Small intestine (tissue), 7 donors: Measurements from ENCODE around the gene COL25A1. TPM values are rescaled to one million over a fixed set of nuclear protein-coding genes. Genes with fewer than 3 reads are reported as not detected.
"Not testable (repeated sequence)": the region's sequence is repeated elsewhere in the genome, so short reads cannot be mapped to it uniquely, and the experiment has no call there.

ENCODE experiments used
- DNase-seq, 2 donors: peaks; one replicate each; pipeline versions ENCODE4 v3.0.0 to v3.0.0-alpha.2; 2013
- FAIRE-seq: peaks from 2 replicates; lab custom pipeline; 2012; peaks lifted over from hg19 to GRCh38; lab: Jason Lieb, UNC
- H3K27ac ChIP-seq, 3 donors: one replicate each; pipeline ENCODE4 v1.5.1; 2013; ENCODE audit warnings: low read length in 2 of 3, mild to moderate bottlenecking in 2 of 3, control low read depth in 1 of 3, inconsistent platforms in 1 of 3, low read depth in 1 of 3, moderate library complexity in 1 of 3
- H3K27me3 ChIP-seq, 3 donors: one replicate each; pipeline ENCODE4 v1.6.1; 2013; ENCODE audit warnings: low read length in 3 of 3, inconsistent platforms in 1 of 3; ENCODE audit not compliant: control insufficient read depth in 3 of 3, insufficient read depth in 3 of 3
- H3K36me3 ChIP-seq, 3 donors: one replicate each; pipeline ENCODE4 v1.6.1; 2013; ENCODE audit warnings: low read length in 3 of 3, inconsistent platforms in 1 of 3, low read depth in 1 of 3, mild to moderate bottlenecking in 1 of 3, moderate library complexity in 1 of 3; ENCODE audit not compliant: control insufficient read depth in 3 of 3, insufficient read depth in 2 of 3
- H3K4me1 ChIP-seq, 3 donors: one replicate each; pipeline ENCODE4 v1.6.1; 2013; ENCODE audit warnings: low read length in 2 of 3, inconsistent platforms in 1 of 3, low read depth in 1 of 3, mild to moderate bottlenecking in 1 of 3, moderate library complexity in 1 of 3; ENCODE audit not compliant: control insufficient read depth in 3 of 3, insufficient read depth in 2 of 3
- H3K4me3 ChIP-seq, 3 donors: one replicate each; pipeline ENCODE4 v1.5.1; 2013; ENCODE audit warnings: low read length in 3 of 3, control low read depth in 1 of 3, inconsistent platforms in 1 of 3, low read depth in 1 of 3, mild to moderate bottlenecking in 1 of 3, moderate library complexity in 1 of 3
- H3K9me3 ChIP-seq, 2 donors: one replicate each; pipeline ENCODE4 v1.6.1; 2013; ENCODE audit warnings: low read depth in 1 of 2, low read length in 1 of 2; ENCODE audit not compliant: control insufficient read depth in 2 of 2, insufficient read depth in 1 of 2
- WGBS, 3 donors: extraction: QIAGEN DNeasy Blood & Tissue Kit; methylation state at CpG; one replicate each; pipeline ENCODE4 v1.1.7; 2013; 5-methylcytosine and 5-hydroxymethylcytosine counted together
- polyA plus RNA-seq, 4 donors: library from polyadenylated mRNA; stranded (reverse) in 3 of 4; unstranded in 1 of 4; fragments of 200-250 nt in 3 of 4; fragments of 120-200 nt in 1 of 4; gene quantifications; one replicate each; pipeline versions ENCODE4 v1.2.1 to v1.2.3, GENCODE V29; 2013
- donor health status: healthy with polysubstance abuse.
- donor health status: control.
- donor health status: control.
- donor health status: Bipolar disorder and iron deficiency.
- donor health status: healthy.

Gene COL25A1
- polyA plus RNA-seq, 4 donors: 0.24 to 6.2 (median 2.5) TPM

DNA sequence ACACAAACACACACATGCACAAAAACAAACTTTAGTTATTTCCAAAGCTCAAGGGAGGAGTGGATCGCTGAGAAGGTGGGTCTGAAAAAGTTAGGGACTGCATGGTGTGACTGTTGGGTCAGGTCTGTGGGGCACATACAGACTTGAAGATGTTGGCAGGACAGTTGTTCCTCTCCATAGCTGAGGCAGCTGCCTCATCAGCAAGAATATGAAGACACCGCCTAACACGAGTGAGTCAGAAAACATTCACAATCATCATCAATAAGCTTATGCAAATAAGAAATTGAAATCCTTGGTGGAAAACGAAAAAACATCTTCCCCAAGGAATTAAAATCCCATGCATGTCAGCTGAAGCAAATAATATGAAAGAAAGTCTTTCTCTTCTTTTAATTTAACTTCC lies 148.0 kb downstream of the COL25A1 start:
- no peak for FAIRE-seq

DNA sequence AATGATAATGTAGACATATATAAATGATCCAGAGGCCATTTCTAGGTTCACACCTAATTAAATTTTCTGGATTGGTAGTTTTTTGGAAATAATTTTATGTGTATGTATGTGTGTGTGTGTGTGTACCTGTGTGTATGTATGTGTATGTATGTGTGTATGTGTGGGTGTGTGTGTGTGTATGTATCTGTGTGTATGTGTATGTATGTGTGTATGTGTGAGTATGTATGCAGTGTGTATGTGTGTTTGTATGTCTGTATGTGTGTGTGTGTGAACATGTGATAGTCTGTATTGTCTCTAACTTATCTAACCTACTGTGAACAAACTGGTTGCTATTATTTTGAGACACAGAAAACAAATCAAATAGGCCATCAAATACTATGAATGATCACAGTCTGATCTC lies 152.6 kb downstream of the COL25A1 start:
- H3K36me3 ChIP-seq: no peaks in the 10 kb centered on the region
- H3K4me1 ChIP-seq: no peaks in the 10 kb centered on the region
- H3K27me3 ChIP-seq: peaks cover 0 to 2% (median 0%) of the 10 kb centered on the region in 3 donors
- DNase-seq (no peak), FAIRE-seq (no peak)
- no peaks in the 10 kb centered on the region for H3K9me3 ChIP-seq
- no peak overlapping the region for H3K27ac ChIP-seq
- no peak overlapping the region for H3K4me3 ChIP-seq

More for the DNA sequence above, 148.0 kb downstream of the COL25A1 start:
- no peak for DNase-seq
- Histone ChIP-seq H3K4me3 (no peak overlapping the region), H3K27me3 (peaks cover 0 to 2% (median 0%) of the 10 kb centered on the region in 3 donors), H3K4me1 (no peaks in the 10 kb centered on the region), H3K27ac (no peak overlapping the region), H3K9me3 (no peaks in the 10 kb centered on the region), H3K36me3 (no peaks in the 10 kb centered on the region)
- 73 to 75% (median 75%) methylated on average over 4 of the region's 4 CpGs for WGBS, 3 donors

DNA sequence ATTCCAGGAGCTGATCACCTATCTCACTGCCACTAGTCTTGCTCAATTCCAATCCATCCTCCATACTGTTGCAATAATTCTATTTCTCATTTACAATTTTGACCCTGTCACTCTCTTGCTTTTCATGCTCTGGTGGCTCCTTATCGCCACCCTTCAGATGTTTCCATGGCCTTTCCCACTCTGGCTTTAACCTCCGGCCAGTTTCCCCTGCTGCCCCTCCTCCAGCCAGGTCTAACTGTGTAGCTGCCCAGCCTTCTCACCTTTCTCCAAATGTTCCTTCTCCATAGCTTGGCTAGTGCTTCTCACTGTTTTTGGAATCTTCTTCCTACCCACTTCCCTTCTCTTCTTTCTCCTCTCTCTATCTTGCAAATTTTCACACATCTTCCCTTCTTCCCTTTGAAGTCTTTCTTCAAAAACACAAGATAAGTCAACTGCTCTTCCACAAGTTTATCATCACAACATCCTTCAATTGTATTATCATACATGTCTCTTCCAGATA lies 153.8 kb downstream of the COL25A1 start:
- no peaks in the 10 kb centered on the region for H3K36me3 ChIP-seq
- peaks cover 0 to 2% (median 0%) of the 10 kb centered on the region in 3 donors for H3K27me3 ChIP-seq
- H3K4me1 ChIP-seq: no peaks in the 10 kb centered on the region
- H3K9me3 ChIP-seq: no peaks in the 10 kb centered on the region
- FAIRE-seq (no peak), DNase-seq (no peak)
- H3K4me3 ChIP-seq: no peak overlapping the region
- 76 to 89% (median 77%) methylated on average over 2 of the region's 2 CpGs for WGBS, 3 donors
- H3K27ac ChIP-seq: no peak overlapping the region

DNA sequence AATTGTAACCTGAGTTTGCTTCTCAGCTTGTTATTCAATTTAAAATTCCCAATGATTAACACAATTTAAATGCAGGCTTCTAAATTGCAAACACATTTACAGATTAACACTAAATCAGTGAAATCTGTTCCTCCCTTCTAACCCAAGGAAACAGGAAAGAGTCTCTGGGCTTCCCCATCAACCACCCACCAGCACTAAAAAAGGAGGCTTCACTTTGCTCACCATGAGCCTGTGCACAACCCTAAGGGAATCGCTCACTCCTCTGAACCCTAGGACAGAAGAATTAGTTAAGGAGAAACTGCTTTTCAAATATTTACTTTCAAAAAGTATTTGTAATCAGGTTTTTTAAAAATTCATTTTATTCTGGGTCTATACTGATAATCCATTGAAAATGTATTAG lies 155.3 kb downstream of the COL25A1 start:
- H3K27ac ChIP-seq: no peak overlapping the region
- peaks cover 0 to 2% (median 0%) of the 10 kb centered on the region in 3 donors for H3K27me3 ChIP-seq
- WGBS, 3 donors: 60 to 77% (median 66%) methylated on average over 1 of the region's 1 CpG
- H3K4me1 ChIP-seq: no peaks in the 10 kb centered on the region
- no peaks in the 10 kb centered on the region for H3K9me3 ChIP-seq
- H3K4me3 ChIP-seq: no peak overlapping the region
- no peak for FAIRE-seq
- no peaks in the 10 kb centered on the region for H3K36me3 ChIP-seq
- no peak for DNase-seq

DNA sequence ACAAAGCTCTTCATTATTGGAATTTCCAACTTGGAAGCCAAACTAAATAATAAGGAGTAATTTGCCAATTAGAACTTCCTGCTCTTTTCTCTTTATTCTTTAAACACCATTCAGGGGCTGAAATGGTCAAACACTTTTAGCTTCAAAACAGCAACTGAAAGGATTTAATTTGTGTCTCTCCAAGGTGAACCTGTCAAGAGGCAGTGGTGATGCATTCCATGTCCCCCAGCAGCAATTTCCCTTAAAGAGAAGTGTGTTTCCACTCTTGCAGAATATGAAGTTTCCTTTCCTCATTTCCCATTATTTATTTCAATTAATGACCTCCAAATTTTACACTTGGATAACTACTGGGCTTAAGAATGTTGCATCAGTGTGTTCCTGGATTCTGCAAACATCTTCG lies 156.0 kb downstream of the COL25A1 start:
- 37 to 61% (median 39%) methylated on average over 1 of the region's 1 CpG for WGBS, 3 donors
- no peak for FAIRE-seq
- Histone ChIP-seq H3K27me3 (peaks cover 0 to 2% (median 0%) of the 10 kb centered on the region in 3 donors), H3K4me1 (no peaks in the 10 kb centered on the region), H3K27ac (no peak overlapping the region), H3K36me3 (no peaks in the 10 kb centered on the region), H3K9me3 (no peaks in the 10 kb centered on the region), H3K4me3 (no peak overlapping the region)
- DNase-seq: no peak

DNA sequence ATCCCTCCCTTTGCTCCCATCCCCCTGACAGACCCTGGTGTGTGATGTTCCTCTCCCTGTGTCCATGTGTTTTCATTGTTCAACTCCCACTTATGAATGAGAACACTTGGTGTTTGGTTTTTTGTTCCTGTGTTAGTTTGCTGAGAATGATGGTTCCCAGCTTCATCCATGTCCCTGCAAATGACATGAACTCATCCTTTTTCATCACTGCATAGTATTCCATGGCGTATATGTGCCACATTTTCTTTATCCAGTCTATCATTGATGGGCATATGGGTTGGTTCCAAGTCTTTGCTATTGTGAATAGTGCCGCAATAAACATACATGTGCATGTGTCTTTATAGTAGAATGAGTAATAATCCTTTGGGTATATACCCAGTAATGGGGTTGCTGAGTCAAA lies 164.3 kb downstream of the COL25A1 start:
- H3K27me3 ChIP-seq, H3K4me3 ChIP-seq, H3K36me3 ChIP-seq, FAIRE-seq, H3K27ac ChIP-seq, H3K4me1 ChIP-seq, H3K9me3 ChIP-seq, DNase-seq: not testable (repeated sequence)
- 83 to 91% (median 86%) methylated on average over 2 of the region's 2 CpGs for WGBS, 3 donors

DNA sequence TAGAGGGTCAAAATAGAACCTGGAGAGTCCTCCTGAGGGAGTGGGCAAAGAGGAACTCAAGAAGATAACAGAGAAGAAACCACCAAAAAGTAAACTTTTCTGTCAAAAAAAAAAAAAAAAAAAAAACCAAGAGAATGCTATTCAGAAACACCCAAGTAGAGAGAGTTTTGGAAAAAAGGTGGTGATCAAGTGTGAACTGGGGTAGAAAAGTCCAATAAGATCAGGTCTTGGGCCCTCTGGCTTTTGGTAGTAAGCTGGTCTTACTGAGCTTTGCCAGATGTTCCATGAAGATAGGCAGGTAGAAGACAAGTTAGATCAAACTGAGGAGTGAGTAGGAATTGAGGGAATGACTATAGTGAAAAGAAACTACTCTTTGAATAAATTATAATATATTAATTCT lies 167.5 kb downstream of the COL25A1 start:
- no peaks in the 10 kb centered on the region for H3K9me3 ChIP-seq
- H3K4me3 ChIP-seq: no peak overlapping the region
- FAIRE-seq: no peak
- H3K36me3 ChIP-seq: no peaks in the 10 kb centered on the region
- no peaks in the 10 kb centered on the region for H3K27me3 ChIP-seq
- H3K4me1 ChIP-seq: no peaks in the 10 kb centered on the region
- H3K27ac ChIP-seq: no peak overlapping the region
- DNase-seq: no peak

DNA sequence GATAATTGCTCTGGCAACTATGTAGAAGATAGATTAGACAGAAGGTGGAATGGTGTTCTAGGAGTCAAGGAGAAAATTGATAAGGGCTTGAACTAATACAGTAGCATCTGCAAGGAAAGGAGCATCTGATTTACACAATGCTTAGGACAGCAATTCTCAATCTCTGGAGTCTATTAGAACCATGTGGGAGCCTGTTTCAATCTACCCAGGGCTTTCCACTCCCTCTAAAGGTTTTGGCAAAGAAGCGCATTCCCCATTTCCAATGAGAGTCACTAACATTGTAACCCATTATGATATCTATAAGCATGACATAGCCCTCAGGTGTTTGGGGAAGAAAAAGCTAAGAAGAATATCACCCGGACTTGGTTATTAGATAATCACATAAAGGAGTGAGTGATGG lies 168.2 kb downstream of the COL25A1 start:
- WGBS, 3 donors: 90 to 94% (median 94%) methylated on average over 2 of the region's 2 CpGs
- DNase-seq: no peak
- H3K36me3 ChIP-seq: no peaks in the 10 kb centered on the region
- no peaks in the 10 kb centered on the region for H3K9me3 ChIP-seq
- no peak for FAIRE-seq
- H3K27me3 ChIP-seq: no peaks in the 10 kb centered on the region
- H3K4me3 ChIP-seq: no peak overlapping the region
- no peak overlapping the region for H3K27ac ChIP-seq
- H3K4me1 ChIP-seq: no peaks in the 10 kb centered on the region

DNA sequence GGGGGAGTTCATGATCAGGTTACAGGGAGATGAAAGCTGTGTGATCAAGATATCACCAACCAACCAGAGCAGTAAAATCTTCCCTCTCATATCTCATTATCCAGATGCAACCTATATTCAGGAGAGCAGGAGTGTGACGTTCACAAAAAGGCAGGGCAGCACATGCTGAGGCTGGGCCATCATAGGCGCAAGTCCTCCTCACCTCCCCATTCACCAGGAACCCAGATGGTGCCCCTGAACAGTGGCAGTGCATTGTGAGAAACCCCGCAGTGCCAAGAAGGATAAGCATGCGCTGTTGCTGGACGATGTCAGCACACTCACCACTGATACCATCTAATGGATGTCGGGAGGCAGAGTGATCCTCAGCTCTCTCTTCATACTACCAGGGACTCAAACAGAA lies 170.9 kb downstream of the COL25A1 start:
- WGBS, 3 donors: 72 to 85% (median 82%) methylated on average over 6 of the region's 6 CpGs
- FAIRE-seq: no peak

More for the DNA sequence above, 170.9 kb downstream of the COL25A1 start:
- H3K27ac ChIP-seq: no peak overlapping the region
- H3K36me3 ChIP-seq: no peaks in the 10 kb centered on the region
- DNase-seq: no peak
- no peaks in the 10 kb centered on the region for H3K4me1 ChIP-seq
- no peak overlapping the region for H3K4me3 ChIP-seq
- H3K27me3 ChIP-seq: peaks cover 0 to 4% (median 0%) of the 10 kb centered on the region in 3 donors
- H3K9me3 ChIP-seq: no peaks in the 10 kb centered on the region
